Measurements from ENCODE around the gene POLH. TPM values are rescaled to one million over a fixed set of nuclear protein-coding genes. Genes with fewer than 3 reads are reported as not detected.
A peak's percentile ranks its signal among the peaks of the same experiment; 100 is the strongest.

Gene POLH
- total and polyA plus RNA-seq, 9 of the 15 experiments (the other 6 are each of a cell fraction or from before 2014, with no cell fraction given) = 5.8 to 31.6 (median 20.6) TPM

DNA sequence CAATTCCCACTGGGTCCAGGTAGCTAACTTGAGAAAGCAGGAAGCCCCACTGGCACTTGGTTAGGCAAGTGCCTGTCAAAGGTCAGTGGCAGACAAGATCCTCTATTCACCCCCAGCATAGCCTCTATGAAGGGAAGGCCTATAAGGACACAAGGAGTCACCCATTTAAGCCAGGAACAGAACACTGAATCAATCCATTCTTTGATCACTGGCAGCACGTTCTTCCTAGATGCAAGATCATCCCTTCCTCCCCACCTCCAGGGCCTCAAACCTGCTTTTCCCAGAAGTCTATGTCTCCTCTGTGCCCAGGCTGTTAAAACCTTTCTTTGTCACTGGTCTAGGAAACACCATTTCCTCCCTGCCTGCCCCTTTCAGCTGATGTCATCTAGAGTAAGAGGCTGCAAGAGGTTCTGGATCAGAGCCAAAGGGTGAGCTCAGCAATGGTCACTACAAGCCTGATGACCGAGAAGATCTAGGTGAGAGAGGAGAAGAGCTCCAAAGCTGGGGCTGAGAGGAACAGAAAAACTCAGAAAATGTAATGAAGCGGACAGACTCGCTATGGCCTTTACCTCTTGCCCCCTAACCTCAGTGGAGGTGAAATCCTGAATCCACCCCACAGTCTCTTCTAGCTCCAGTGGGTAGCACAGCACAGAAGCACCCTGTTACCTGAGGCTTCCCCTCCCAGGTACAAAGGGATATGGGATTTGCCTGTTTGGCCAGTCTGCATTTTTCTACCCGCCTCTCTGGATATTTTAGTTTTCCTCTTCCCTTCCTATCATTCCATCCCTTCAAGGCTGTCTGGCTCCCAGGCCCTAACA lies 51.2 kb downstream of the POLH start (continued):
- TF ChIP-seq SMARCA4 (IDR thresholded peaks at IDR 0.05) = peak; percentile 89
- no peak for TF ChIP-seq PPARD (CRISPR knock-in tag; IDR thresholded peaks at IDR 0.05)
- peak; percentile 86 for TF ChIP-seq SPI1 (IDR thresholded peaks at IDR 0.05; ENCODE audit: borderline replicate concordance, low read depth, low read length)
- no peak for TF ChIP-seq NR2C1 (IDR thresholded peaks at IDR 0.05)
- TF ChIP-seq NR2C1 (tag; IDR thresholded peaks at IDR 0.05) = peak; percentile 80
- TF ChIP-seq ZNF780A (CRISPR knock-in tag; IDR thresholded peaks at IDR 0.05) = no peak
- TF ChIP-seq ZNF79 (CRISPR knock-in tag; IDR thresholded peaks at IDR 0.05; ENCODE audit: low read depth) = peak; percentile 70; the same call in 1 of the 2 replicates
- TF ChIP-seq TAF7 (tag; IDR thresholded peaks at IDR 0.05) = peak; percentile 71
- TF ChIP-seq ERF (CRISPR knock-in tag; IDR thresholded peaks at IDR 0.05) = no peak; the same call in 1 of the 2 replicates
- TF ChIP-seq ZNF124 (CRISPR knock-in tag; IDR thresholded peaks at IDR 0.05) = no peak
- TF ChIP-seq, protein P1, sequence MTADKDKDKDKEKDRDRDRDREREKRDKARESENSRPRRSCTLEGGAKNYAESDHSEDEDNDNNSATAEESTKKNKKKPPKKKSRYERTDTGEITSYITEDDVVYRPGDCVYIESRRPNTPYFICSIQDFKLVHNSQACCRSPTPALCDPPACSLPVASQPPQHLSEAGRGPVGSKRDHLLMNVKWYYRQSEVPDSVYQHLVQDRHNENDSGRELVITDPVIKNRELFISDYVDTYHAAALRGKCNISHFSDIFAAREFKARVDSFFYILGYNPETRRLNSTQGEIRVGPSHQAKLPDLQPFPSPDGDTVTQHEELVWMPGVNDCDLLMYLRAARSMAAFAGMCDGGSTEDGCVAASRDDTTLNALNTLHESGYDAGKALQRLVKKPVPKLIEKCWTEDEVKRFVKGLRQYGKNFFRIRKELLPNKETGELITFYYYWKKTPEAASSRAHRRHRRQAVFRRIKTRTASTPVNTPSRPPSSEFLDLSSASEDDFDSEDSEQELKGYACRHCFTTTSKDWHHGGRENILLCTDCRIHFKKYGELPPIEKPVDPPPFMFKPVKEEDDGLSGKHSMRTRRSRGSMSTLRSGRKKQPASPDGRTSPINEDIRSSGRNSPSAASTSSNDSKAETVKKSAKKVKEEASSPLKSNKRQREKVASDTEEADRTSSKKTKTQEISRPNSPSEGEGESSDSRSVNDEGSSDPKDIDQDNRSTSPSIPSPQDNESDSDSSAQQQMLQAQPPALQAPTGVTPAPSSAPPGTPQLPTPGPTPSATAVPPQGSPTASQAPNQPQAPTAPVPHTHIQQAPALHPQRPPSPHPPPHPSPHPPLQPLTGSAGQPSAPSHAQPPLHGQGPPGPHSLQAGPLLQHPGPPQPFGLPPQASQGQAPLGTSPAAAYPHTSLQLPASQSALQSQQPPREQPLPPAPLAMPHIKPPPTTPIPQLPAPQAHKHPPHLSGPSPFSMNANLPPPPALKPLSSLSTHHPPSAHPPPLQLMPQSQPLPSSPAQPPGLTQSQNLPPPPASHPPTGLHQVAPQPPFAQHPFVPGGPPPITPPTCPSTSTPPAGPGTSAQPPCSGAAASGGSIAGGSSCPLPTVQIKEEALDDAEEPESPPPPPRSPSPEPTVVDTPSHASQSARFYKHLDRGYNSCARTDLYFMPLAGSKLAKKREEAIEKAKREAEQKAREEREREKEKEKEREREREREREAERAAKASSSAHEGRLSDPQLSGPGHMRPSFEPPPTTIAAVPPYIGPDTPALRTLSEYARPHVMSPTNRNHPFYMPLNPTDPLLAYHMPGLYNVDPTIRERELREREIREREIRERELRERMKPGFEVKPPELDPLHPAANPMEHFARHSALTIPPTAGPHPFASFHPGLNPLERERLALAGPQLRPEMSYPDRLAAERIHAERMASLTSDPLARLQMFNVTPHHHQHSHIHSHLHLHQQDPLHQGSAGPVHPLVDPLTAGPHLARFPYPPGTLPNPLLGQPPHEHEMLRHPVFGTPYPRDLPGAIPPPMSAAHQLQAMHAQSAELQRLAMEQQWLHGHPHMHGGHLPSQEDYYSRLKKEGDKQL (CRISPR knock-in tag; IDR thresholded peaks at IDR 0.05; ENCODE audit: borderline replicate concordance) = no peak
- TF ChIP-seq, protein P2, sequence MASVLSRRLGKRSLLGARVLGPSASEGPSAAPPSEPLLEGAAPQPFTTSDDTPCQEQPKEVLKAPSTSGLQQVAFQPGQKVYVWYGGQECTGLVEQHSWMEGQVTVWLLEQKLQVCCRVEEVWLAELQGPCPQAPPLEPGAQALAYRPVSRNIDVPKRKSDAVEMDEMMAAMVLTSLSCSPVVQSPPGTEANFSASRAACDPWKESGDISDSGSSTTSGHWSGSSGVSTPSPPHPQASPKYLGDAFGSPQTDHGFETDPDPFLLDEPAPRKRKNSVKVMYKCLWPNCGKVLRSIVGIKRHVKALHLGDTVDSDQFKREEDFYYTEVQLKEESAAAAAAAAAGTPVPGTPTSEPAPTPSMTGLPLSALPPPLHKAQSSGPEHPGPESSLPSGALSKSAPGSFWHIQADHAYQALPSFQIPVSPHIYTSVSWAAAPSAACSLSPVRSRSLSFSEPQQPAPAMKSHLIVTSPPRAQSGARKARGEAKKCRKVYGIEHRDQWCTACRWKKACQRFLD (CRISPR knock-in tag; IDR thresholded peaks at IDR 0.05) = no peak
- TF ChIP-seq TGIF2 (CRISPR knock-in tag; IDR thresholded peaks at IDR 0.05) = no peak
- peak; percentile 100 for TF ChIP-seq NFIC (IDR thresholded peaks at IDR 0.05)
- TF ChIP-seq KAT2B (IDR thresholded peaks at IDR 0.05; ENCODE audit: low read depth, low read length) = no peak
- TF ChIP-seq CEBPB (tag; IDR thresholded peaks at IDR 0.05) = peak; percentile 93
- no peak for TF ChIP-seq RBM34 (IDR thresholded peaks at IDR 0.05; ENCODE audit: borderline replicate concordance, insufficient read depth, low read length)
- peak; percentile 82; the same call in 1 of the 2 replicates for TF ChIP-seq HSF4 (CRISPR knock-in tag; IDR thresholded peaks at IDR 0.05; ENCODE audit: borderline replicate concordance)
- TF ChIP-seq SIN3B (IDR thresholded peaks at IDR 0.05; ENCODE audit: low read depth) = no peak
- TF ChIP-seq ZNF253 (CRISPR knock-in tag; conservative IDR thresholded peaks at IDR 0.05) = no peak
- TF ChIP-seq BRD4 (IDR thresholded peaks at IDR 0.05) = peak; percentile 96
- TF ChIP-seq, protein P3, sequence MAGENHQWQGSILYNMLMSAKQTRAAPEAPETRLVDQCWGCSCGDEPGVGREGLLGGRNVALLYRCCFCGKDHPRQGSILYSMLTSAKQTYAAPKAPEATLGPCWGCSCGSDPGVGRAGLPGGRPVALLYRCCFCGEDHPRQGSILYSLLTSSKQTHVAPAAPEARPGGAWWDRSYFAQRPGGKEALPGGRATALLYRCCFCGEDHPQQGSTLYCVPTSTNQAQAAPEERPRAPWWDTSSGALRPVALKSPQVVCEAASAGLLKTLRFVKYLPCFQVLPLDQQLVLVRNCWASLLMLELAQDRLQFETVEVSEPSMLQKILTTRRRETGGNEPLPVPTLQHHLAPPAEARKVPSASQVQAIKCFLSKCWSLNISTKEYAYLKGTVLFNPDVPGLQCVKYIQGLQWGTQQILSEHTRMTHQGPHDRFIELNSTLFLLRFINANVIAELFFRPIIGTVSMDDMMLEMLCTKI (IDR thresholded peaks at IDR 0.05; ENCODE audit: partially characterized antibody) = no peak
